Parathyroid adenoma (tissue), 2 donors: ENCODE results near the gene VCAN.
A peak's percentile ranks its signal among the peaks of the same experiment; 100 is the strongest.

Source experiments
- H2AFZ ChIP-seq: fragments of 300-600 bp; sonication (generic); one replicate; pipeline ENCODE4 v1.7.0; 2017; ENCODE audit warnings: antibody characterized with exemption, mild to moderate bottlenecking
- H3K27ac ChIP-seq: fragments of 300-600 bp; sonication (generic); one replicate; pipeline ENCODE4 v1.7.0; 2017
- H3K27me3 ChIP-seq: fragments of 300-600 bp; sonication (generic); one replicate; pipeline ENCODE4 v1.7.0; 2017; ENCODE audit warnings: low read length; ENCODE audit not compliant: control insufficient read depth, insufficient read depth
- H3K36me3 ChIP-seq: fragments of 300-600 bp; sonication (generic); one replicate; pipeline ENCODE4 v1.7.0; 2017; ENCODE audit warnings: low read length; ENCODE audit not compliant: control insufficient read depth, insufficient read depth
- H3K4me1 ChIP-seq: fragments of 300-600 bp; sonication (generic); one replicate; pipeline ENCODE4 v1.7.0; 2017; ENCODE audit warnings: control low read depth
- H3K4me2 ChIP-seq: fragments of 300-600 bp; sonication (generic); one replicate; pipeline ENCODE4 v1.7.0; 2017; ENCODE audit warnings: low read length
- H3K4me3 ChIP-seq: fragments of 300-600 bp; sonication (generic); one replicate; pipeline ENCODE4 v1.7.0; 2017; ENCODE audit warnings: low read depth, low read length
- H3K79me2 ChIP-seq: fragments of 300-600 bp; sonication (generic); one replicate; pipeline ENCODE4 v1.7.0; 2017; ENCODE audit warnings: control low read depth
- H3K9ac ChIP-seq: fragments of 300-600 bp; sonication (generic); one replicate; pipeline ENCODE4 v1.7.0; 2017; ENCODE audit warnings: mild to moderate bottlenecking
- H3K9me3 ChIP-seq: fragments of 300-600 bp; sonication (generic); one replicate; pipeline ENCODE4 v1.7.0; 2017; ENCODE audit warnings: low read length; ENCODE audit not compliant: control insufficient read depth
- CTCF ChIP-seq: fragments of 300-600 bp; sonication (generic); IDR thresholded peaks from one replicate; pipeline ENCODE4 v1.7.0; 2017; ENCODE audit warnings: antibody characterized with exemption, mild to moderate bottlenecking
- donor health status: primary hyperparathyroidism.

VCAN gene

GRCh38 chr5:83562071-83562606 lies 90.6 kb downstream of the VCAN start:
- no peaks in the 10 kb centered on the region for H3K4me1 ChIP-seq
- no peak overlapping the region for H2AFZ ChIP-seq
- no peak overlapping the region for H3K9ac ChIP-seq
- H3K4me3 ChIP-seq, result no peak overlapping the region
- H3K27ac ChIP-seq, result no peak overlapping the region
- no peaks in the 10 kb centered on the region for H3K27me3 ChIP-seq
- no peak overlapping the region for H3K4me2 ChIP-seq
- H3K36me3 ChIP-seq, result no peaks in the 10 kb centered on the region
- H3K79me2 ChIP-seq, result no peaks in the 10 kb centered on the region
- no peaks in the 10 kb centered on the region for H3K9me3 ChIP-seq
- TF ChIP-seq CTCF, result no peak

- TF ChIP-seq CTCF, result no peak
- Histone ChIP-seq H3K9ac (no peak overlapping the region), H3K4me1 (no peaks in the 10 kb centered on the region), H3K9me3 (no peaks in the 10 kb centered on the region), H3K36me3 (no peaks in the 10 kb centered on the region), H3K27me3 (no peaks in the 10 kb centered on the region), H3K4me3 (no peak overlapping the region), H3K79me2 (no peaks in the 10 kb centered on the region), H3K27ac (no peak overlapping the region), H2AFZ (peak overlapping the region; percentile 44), H3K4me2 (no peak overlapping the region)
Measured at GRCh38 chr5:83562791-83563557, 91.4 kb downstream of the VCAN start.

GRCh38 chr5:83563631-83564030 lies 92.1 kb downstream of the VCAN start:
- no peak overlapping the region for H3K27ac ChIP-seq
- H3K36me3 ChIP-seq, result no peaks in the 10 kb centered on the region

GRCh38 chr5:83564069-83564749 lies 92.7 kb downstream of the VCAN start:
- Histone ChIP-seq H3K36me3 (no peaks in the 10 kb centered on the region), H3K79me2 (no peaks in the 10 kb centered on the region), H3K4me2 (peak overlapping the region; percentile 55), H3K4me3 (no peak overlapping the region), H3K4me1 (no peaks in the 10 kb centered on the region), H3K9me3 (no peaks in the 10 kb centered on the region), H2AFZ (peak overlapping the region; percentile 44), H3K27me3 (no peaks in the 10 kb centered on the region), H3K27ac (no peak overlapping the region), H3K9ac (no peak overlapping the region)
- peak; percentile 53 for TF ChIP-seq CTCF

More at GRCh38 chr5:83563631-83564030, 92.1 kb downstream of the VCAN start:
- TF ChIP-seq CTCF, result no peak
- no peaks in the 10 kb centered on the region for H3K9me3 ChIP-seq
- no peaks in the 10 kb centered on the region for H3K79me2 ChIP-seq
- H3K4me3 ChIP-seq, result no peak overlapping the region
- no peaks in the 10 kb centered on the region for H3K4me1 ChIP-seq
- peak overlapping the region; percentile 44 for H2AFZ ChIP-seq
- H3K27me3 ChIP-seq, result no peaks in the 10 kb centered on the region
- peak overlapping the region; percentile 55 for H3K4me2 ChIP-seq
- no peak overlapping the region for H3K9ac ChIP-seq
